Activated CD8-positive, alpha-beta memory T cell treated with anti-CD3 and anti-CD28 coated beads, Interleukin-2, amount 50 U/mL, for 24 hours (primary cell): ENCODE results near the gene SPECC1.

Source experiments
- DNase-seq: peaks from one replicate; pipeline ENCODE4 v3.0.0-alpha.2; 2020; ENCODE audit errors: extremely low read depth

SPECC1 gene

DNA sequence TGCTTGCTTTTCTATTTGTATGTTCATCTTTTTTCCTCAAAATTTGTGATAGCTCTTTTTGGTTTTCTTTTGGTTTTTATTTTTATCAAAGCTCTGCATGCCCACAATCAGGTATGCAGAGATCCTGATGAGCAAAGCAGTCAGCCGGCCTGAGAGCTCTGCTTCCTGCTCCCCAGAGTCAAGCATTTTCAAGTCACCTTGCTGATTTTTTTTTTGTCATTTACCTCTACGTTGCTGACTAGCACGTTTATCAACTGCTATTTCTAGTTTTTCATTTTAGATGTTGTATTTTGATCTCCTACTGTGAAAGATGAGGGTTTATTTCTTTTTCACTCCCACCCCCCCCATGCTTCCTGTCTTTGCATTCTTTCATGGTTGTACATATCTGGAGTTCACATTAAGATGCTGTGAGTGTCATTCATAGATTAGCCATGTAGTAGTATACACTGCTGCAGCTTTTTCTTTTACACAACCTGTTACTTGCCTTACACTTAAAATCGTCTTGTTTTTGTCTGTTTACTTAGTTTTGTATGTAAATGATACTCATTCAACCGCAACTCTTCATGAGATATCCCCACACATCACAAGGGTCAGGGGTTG is 262.0 kb downstream of the SPECC1 start:
- no peak for DNase-seq

DNA sequence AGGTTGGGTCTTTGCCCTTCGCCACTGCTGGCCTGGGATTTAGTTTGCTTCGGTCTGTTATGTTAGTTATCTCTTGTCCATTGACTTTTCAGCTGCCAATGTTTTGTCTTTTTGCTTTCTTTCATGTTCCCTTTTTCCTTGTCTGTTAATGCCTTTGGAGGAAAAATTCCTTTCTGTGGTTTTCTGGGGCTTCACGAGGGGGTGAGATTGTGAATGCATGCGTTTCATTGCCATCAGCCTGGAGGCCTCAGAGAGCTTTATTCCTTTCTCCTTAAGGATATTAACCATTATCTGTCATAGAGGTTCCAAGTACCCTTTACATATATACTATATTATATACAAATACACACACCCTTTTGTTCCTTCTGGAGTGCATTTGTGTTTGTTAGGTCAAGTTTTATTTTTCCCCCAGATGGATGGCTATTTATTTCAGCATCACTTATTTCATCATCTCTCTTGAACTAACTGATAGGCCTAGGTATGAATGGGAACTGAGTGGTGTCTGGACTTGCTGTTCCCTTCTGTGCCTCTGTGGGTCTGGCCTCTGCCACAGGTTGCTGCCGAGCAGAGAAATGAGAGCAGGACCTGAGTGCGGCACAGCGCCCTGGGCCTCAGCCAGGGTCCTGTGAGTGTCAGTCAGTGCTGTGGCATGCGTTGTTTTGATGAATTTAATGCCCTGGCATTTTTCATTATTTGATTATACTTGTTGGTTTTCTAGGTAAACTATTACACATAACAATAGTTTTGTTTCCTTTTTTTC is 264.8 kb downstream of the SPECC1 start:
- DNase-seq, result no peak

DNA sequence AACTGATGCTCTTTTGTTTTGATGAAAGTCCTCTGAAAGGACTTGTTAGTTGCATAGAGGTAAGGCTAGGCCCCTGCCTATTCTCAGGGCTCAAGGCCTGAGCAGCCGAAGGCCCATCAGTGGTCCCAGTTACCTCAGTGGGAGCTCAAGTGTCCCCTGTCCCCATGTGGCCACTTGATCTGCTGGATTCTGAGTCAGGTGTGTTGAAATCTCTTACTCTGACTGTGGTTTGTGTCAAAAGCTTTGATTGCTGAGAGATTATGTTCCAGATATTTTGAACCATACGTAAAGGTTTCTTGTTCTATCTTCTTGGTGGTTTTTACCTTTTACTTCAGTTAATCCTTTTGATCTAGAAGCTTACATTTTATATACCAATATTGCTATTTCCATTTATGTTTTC is 266.5 kb downstream of the SPECC1 start:
- DNase-seq, result no peak

DNA sequence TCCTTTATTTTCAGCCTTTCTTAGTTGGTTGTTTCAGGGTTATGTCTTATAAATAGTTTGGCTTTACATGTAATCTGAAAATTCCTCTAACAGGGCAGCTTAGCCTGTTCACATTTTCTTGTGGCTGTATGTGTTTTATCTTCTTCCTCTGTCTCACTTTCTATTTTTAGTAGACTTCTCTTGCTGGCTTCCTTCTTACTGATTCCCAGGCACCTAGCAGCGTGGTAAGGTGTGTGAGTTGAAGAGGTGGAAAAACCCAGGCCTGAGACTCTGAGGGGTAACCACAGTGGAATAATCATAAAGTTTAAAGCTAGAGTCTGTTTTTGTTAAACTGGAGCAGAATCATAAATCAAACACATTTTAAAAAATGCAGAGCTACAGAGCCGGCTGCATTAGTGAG is 267.3 kb downstream of the SPECC1 start:
- no peak for DNase-seq

DNA sequence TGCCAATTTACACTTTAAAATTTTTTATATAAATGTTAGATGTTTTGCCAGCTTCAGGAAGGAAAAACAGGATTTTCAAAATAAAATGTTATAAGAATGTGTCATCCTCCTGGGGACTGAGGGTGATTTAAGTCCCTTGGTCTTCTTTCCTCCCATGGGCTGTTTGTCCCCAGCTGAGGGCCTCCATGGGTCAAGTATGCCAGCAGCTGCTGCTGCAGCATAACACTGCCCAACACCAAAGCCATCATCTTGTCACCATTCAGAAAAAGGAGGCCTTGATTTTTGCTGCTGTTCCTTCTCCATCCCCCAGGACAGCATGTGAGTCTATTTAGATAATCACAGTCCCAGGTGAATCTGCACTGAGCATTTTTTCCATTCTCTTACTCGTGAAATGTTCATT is 269.6 kb downstream of the SPECC1 start:
- DNase-seq, result no peak

DNA sequence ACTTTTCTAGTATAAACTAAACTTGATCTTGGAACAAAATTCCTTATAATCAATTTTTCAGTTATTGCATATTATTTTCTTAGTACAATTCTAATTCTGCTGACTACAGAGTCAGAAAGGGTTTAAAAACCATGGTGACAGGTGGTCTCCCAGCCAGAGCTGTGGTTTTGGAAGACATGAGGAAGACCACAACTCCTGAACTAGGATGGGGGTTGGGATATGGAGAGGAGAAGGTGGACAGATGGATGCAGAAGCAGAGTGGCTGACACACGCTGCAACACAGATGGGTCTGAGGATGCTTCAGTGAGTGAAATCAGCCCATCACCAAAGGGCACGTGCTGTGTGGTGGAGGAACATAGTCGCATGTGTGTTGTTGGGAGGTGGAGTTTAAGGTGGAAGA is 270.5 kb downstream of the SPECC1 start:
- DNase-seq, result no peak

DNA sequence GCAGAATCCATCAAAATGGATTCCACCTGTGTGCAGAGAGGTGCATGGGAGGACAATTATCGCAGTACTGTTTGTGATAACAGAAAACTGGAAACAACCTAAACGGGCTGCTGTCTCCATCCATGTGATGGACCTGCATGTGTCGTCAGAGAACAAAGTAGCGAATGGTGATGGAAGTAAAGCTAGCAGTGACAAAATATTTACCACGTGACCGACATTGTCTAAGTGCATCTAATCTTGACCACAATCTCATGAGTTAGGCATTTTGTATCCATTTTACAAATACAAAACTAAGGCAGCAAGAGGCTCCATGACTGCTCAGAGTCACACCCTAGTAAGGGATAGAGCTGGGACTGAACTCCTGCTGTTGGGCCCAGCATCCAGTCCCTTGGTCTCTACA is 270.9 kb downstream of the SPECC1 start:
- DNase-seq, result no peak

DNA sequence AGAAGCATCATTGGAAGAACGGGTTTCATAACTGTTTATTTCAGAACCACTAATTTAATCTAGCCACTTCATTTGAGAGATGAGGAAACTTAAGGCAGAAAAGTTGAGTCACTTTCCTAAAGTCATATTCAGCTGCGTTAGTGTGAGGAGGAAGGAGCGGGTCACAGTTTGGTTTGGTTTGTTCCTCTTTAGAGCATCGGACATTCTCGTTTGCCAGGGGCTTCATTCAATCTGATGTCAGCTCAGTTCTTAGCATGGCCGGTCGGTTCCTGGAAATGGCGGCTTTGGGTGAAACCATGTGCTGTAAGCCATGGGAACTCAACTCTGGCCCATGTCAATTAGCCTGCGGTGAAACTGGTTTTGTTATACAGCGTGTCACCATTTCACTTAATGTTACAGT is 271.7 kb downstream of the SPECC1 start:
- no peak for DNase-seq

DNA sequence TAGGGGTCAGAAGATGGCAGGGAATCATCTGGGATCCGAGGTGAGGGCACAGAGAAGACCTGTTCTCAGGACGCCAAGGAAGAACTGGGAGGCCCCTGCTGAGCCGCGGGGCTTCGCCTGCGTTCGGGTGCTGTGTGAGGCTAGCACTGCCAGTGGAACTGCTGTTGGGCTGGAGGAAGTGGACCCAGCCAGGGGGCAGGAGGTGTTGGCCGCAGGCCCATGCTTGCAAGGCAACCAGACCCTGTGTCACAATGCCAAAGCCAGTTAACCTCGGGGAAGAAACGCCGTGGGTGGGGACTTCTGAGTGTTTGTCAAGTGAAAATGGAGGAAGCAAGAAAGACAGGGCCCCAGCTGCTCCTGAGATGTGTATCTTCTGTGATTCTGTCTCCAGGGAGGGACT is 272.7 kb downstream of the SPECC1 start:
- no peak for DNase-seq

DNA sequence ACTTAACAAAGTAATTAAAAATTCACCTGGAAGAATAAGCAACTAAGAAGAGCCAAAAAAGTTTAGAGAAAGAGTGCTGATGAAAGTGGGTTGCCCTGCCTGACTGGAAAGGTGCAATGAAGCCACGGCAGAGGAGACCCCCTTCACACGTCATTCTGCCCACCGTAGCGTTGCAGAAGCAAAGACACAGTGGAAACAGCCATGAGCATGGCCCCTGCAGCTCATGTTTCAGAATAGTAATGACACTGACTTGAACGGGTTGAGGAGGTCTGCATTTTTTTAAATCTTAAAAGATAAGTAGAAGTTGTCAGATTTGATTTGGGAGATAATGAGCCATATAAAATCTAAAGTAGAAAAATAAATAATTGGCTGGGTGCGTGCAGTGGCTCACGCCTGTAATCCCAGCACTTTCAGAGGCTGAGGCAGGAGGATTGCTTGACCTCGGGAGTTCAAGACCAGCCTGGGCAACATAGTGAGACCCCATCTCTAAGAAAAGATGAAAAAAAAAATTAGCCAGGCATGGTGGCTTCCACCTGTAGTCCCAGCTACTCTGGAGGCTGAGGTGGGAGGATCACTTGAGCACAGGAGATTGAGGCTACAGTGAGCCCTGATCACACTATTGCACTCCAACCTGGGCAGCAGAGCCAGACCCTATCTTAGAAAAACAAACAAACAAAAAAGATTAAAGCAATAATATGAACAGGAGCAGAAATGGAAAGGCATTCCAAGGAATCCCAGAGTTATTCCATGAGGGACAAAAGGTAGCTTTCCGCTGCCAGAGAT is 273.6 kb downstream of the SPECC1 start:
- DNase-seq, result no peak

DNA sequence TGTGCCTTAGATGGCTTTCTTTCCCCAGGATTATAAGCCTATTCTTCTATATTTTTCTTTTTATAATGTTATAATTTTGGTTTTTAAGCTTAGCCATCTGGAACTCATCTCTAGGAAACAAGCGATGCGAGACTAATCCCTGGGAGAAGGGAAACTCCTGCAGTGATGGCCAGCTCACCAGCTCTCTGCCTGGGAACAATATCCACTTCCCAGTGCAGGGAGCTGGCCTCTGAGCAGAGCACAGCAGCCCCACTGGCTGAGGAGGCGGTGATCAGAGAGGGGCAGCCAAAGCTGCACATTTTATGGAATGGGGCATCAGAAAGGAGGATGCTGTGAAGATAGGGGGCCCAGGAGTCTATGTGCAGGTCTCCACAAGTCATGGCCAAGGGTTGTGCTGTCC is 274.9 kb downstream of the SPECC1 start:
- no peak for DNase-seq

DNA sequence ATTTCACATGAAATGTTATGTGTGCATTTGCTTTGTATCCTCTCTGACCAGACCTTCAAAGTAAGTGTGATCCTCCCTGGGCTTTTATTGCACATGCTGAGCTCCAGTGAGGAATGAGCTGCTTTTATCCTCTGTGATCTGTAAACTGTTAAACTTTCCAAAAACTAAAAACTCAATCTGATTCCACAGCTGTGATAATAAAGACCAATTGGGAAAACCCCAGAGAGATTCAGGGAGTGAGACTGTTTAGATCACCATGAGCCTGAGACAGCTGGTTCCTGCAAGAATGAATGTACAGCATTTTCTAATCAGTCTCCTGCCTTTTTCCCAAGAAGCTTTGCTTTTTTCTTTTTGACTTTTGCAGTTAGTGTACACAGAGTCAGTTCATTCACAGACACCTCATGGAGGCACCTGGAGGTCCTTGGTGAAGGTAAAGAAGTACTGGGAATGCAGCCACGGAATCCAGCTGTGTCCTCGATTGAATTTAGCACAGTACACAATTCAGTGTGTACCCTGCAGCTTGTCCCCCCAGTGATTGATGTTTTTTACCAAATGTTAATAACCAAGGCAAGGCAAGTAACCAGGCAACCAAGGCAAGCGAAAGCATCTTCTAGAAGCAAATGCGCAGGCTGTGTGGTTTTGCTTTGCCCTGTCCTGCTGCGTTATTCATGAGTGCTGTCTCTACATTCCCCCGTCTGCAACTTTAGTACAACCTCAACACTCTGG is 275.6 kb downstream of the SPECC1 start:
- no peak for DNase-seq

DNA sequence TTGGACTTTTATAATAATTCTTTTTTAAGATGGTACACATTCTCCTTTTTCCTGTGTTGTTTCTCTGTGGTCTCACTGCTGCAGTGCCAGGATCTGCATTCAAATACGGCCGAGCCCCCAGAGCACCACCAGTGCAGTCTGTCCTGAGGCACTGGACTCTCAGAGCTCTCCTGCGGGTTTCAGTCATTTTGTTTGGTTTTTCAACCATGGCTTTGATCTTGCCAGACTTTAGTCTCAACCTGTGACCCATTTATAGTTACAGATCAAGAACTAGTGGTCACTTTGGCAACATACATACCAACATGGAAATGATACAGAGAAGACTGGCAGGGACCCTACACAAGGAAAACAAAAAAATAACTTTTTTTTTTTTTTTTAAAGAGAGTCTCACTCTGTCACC is 280.8 kb downstream of the SPECC1 start:
- no peak for DNase-seq

DNA sequence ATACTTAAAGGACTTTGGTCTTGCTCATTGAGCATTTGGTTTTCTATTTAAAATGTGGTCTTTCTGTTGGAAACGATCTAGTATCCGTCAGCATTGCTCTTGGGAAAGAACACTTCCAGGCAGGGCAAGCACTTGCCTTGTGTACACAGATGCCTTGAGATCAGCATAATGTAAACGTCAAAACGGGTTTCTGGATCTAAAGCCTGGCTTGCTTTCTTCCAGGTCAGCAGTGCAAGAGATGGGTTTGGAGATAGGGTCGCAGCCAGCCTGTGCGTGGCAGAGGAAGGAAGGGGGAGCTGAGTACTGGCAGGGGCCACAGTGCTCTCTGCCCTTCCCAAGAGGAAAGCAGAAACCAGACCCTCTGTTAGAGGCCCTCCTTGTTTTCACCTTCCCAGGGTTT is 282.7 kb downstream of the SPECC1 start:
- no peak for DNase-seq

DNA sequence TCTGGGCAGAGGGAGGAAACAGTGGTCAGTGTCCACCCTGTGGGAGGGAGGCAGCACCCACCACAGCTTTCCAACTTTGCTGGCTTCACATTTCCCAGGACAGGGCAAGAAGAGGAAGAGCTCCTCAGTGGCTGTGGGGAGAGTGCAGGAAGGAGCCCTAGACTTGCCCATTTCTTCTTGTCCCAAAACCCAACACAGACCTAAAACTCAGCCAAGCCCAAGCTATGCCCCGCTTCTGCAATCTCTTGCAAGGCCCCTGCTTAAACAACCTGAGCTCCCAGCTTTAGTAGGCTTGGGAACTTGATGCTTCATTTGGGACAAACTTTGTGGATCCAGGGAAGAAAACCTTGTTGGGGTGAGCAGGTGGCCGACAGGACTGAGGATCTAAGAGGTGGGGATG is 284.3 kb downstream of the SPECC1 start:
- no peak for DNase-seq

DNA sequence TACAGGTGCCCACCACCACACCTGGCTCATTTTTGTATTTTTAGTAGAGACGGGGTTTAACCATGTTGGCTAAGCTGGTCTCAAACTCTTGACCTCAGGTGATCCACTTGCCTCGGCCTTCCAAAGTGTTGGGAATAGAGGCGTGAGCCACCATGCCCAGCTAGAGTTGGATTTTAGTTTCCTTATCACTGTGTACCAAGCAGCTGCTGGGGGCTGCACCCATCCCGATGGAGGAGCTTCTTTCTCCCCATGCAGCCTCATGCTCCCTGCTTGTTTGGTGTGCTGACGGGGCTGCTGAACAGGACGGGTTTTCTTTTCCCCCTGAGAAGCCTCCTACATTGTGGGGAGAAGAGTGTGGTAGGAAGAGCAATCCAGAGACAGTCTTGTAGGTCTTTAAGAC is 285.0 kb downstream of the SPECC1 start:
- no peak for DNase-seq

DNA sequence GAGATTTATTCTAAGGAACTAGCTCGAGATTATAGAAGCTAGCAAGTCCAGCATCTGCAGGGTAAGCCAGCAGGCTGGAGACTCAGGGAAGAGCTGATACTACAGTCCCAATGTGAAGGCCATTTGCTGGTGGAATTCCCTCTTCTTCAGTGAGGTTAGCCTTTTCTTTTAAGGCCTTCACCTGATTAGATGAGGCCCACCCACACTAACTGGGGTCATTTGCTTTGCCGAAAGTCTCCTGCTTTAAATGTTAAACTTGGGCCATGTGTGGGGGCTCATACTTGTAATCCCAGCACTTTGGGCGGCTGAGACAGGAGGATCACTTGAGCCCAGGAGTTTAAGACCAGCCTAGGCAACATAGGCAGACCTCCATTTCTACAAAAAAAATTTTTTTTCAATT is 289.9 kb downstream of the SPECC1 start:
- DNase-seq, result no peak

DNA sequence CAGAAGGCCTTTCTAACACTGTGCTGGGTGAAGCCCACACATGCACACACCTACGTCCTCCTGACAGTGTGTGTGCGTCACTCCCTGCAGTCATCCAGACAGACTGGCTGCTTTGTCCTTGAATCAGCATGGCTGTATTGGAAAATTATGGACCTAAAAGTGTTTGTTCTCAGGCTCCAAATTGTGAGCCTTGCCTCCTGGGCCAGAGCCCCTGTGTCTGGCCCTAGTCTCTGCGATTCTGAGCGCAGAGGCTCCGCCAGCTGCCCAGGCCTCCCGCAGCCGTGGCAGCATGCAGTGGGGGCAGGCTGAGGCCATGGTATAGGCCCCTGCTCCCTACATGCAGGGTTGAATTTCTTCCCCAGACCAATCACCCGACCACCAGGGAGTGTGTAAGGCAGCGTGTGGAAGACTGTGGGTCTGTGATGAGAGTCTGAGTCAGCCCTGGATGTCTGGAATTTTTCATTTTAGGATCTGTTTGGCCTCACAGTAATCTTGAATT is 291.3 kb downstream of the SPECC1 start:
- DNase-seq, result no peak

DNA sequence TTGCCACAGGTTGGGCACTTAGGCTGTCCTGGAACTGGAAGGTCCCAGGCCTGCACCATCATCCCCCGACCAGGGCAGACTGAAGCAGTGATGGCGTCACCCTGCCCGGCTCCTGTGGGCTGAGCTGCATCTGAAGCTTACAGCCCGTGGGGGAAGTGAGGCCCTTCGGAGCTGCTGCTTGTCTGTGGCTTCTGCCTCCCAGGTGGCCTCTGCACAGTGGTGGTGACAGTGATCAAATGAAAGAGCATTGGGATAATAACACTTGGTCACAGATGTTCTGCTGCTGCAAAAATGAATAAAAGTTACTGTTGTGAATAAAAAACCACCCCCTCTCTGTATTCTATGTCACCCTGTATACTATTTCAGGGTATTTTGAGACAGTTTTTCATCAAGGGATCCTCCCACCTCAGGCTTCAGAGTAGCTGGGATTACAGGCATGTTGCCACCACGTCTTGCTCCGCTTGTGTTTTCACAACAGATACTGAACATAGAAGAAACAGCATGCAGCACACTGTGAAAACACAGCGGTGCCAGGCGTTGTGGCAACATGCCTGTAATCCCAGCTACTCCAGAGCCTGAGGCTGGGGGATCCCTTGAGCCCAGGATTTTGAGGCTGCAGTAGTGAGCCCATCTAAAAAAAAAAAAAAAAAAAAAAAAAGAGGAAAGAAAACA is 293.2 kb downstream of the SPECC1 start:
- DNase-seq, result no peak

DNA sequence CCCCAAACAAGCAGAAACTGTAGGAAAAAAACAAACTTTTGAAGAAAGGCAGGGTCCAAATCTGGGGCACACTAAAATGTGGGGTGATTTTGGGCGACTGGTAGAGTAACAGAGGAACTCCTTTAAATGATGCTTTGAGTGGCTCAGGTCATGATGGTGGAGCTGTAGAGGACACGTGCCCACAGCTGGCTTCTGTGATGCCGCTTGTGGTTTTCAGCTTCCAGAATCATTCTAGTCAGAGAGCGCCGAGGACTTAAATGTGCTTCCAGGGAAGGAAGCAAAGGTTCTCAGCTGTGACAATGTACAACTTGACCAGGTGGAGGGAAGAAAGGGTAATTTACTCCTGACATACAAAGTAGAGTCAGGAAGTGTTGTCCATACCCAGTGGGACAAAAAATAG is 295.8 kb downstream of the SPECC1 start:
- DNase-seq, result no peak

DNA sequence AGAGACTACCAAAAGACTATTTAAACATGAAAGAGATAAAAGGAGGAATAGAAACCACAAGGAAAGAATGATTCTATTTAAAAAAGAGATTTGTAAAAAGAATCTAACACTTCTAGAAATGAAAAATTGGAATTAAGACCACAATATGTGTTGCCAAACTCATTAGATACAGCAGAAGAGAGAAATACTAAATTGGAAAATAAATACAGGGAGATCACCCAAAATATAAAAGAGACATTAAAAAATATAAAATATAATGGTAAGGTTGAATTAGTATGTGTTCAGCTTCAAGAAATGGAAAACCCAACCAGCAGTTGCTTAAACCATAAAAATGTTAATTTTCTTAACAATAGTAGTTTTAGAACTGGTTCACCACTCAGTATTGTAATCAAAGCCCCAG is 297.8 kb downstream of the SPECC1 start:
- no peak for DNase-seq
